ENCODE data around the gene CEP83.

CEP83 gene

GRCh38 chr12:94269316-94269999, 190.2 kb downstream of the CEP83 start:
- DNase-seq (ENCODE audit: low read depth): no peak

- no peak for DNase-seq (ENCODE audit: low read depth)
Measured at GRCh38 chr12:94267921-94268471, 191.7 kb downstream of the CEP83 start.

DNA sequence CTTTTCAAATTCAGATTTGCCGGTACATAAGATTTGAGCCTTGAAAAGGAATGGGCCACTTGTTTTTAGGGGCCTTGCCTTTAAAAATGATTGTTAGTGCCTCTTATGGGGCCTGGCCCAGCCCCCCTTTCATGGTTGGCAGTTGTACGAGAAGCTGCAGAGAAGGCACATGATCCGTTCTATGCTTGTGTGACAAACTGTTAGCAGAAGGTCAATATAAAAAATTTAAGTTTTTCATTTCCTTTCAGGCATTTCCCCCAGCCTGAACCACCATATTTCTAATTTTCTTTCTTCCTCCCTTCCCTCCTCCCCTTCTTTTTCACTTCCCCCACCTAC, 192.2 kb downstream of the CEP83 start:
- no peak for DNase-seq (ENCODE audit: low read depth)

DNA sequence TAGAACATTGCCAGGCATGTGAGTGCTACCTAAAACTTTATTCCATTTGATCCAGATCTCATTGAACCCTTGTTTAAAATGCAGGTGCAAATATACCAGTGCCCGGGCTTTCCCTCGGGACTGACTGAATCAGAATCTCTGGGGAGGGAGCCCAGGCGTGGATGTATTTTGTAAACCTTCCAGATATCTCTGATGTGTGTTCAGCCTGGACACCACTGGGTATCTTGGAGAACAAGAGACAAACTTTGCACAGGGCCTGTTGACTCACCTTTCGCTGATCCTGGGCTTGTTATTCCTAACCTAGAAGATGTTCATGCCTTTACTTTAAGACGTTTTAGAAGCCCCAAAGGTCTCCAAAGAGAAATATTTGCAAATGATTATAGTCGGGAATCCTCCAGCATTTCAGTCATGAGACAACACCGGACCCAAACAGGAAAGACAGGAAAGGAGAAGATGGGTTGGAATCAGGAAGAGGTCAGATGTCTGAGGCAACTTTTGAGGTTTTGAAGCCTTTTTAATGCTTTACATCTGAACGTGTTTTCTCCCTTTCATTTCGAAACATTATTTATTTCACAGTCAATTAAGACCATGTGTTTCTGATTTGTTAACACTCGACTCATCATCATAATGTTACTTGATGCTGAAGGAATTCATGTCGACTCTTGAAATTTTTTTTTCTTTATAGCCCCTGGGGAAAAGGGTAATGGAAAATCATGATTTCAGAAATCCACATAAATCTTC, 192.7 kb downstream of the CEP83 start:
- no peak for DNase-seq (ENCODE audit: low read depth)

DNA sequence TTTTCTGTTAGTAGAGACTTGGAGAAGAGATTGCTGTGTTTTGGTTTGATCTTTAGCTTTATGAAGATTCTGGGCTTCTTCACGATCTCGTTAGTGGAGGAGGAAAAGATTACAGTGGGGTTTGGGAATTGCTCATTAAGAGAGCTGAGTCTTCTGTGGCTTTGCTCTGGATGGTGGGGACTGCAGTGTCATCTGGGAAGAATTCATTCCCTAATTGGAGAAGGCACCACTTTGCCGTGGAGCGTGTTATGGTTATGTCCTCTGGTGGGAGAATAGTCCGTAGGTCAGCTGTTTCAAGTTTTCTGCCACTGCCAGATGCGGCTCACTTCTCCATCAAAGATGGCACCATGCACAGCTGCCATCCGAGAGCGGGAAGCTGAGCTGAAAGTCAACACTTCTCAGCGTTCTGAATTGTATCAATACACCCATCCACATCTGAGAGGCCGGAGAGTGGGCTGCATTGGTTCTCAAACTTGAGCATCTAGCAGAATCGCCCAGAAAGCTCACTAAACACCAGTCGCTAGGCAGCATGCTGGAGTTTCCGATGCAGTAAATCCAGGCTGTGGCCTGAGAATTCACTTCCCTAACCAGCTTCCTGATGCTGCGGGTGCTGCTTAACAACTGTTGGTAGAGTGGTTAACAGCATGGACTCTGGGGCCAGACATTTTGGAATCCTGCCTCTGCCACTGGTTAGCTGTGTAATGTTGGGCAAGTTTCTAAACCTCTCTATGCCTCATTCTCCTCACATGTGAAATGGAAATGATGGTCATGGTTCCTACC, 193.5 kb downstream of the CEP83 start:
- DNase-seq (ENCODE audit: low read depth): no peak

DNA sequence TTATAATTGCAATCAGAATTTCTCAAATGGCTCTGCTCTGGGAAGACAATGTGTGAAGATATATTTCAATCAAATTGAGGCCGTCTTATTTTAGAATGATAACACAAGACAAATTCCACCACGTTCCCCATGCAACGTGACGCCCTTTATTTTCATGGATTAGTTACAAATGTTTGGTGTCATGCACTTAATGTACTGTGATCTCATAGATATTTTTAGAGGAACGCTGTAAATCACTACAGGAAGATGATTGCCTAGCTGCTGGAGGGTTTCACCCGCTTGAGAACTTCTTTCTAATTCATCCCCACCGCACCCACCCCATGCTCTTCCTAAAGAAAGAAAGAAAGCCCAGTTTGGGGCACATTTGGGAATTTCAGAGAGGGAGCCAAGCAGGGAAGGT, 194.1 kb downstream of the CEP83 start:
- DNase-seq (ENCODE audit: low read depth): no peak

DNA sequence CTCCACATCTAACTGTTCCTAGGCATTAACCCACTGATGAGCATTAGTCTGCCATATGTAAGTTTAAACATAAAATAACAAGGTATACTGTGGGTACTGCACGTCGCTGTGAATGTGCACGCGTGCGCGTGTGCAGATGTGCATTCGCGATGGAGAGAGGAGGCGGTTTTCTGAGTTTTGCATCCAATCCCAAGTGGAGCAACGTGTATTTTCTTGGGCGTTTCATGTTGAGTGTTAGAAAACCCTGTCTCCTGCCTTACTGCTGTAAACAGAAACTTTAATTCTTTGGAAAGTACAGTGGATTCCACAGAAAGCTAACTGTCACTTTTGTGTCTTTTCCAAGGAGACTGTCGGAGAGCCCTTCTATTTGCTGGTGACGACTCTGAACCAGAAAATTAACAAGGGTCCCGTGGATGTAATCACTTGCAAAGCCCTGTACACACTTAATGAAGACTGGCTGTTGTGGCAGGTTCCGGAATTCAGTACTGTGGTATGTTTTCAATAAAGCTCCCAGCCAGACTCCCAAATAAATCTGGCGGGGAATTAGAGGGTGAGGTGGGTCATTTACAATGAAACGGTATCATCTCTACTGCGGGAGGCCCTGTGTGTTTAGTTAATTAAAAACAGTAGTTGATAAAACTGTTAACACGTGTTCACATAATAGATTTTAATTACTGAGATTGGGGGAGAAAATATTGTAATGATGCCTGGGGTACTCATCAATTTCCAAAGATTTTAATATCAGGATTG, 194.8 kb downstream of the CEP83 start:
- DNase-seq (ENCODE audit: low read depth): no peak

GRCh38 chr12:94263905-94264561, 195.6 kb downstream of the CEP83 start:
- no peak for DNase-seq (ENCODE audit: low read depth)

DNA sequence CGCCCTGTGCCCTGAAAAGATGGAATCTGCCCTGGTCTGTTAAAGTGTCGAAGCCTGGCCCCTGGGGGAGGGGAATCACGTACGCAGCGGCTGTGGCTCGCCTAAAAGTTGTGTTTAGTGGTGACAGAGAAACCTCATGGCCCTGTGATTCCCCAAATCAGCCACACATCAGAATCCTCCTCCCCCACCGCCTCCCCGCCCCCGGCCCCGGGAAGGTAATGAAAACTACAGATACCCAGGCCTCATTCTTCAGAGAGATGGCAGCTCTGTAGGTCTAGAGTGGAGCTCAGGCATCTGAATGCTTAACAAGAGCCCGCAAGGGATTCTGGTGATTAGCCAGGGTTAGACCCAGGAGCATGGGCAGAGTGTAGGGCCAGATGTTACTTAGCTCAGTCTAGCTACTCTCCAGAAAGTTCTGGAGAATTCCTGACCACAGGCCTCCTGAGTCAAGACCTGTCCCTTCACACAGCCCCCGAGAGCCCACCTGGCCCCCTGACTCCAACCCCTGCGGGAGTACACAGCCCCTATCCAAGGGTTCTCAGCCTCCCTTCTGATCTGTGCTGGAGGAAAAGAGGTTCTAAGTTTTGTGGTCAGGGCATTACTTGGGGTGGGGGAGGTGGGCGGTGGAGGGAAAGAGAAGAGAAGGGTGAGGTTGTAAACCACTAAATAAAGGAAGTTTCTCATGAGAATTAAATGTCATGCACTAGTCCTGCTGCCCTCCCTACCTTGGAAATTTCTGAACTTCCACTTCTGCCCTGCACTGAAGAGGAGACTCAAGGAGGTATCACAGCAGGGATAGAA, 196.5 kb downstream of the CEP83 start:
- peak; percentile 21 for DNase-seq (ENCODE audit: low read depth)

- peak; percentile 30 for DNase-seq (ENCODE audit: low read depth)
Measured at GRCh38 chr12:94262228-94263010, 197.2 kb downstream of the CEP83 start.

- DNase-seq (ENCODE audit: low read depth): no peak
Measured at GRCh38 chr12:94261786-94262185, 197.9 kb downstream of the CEP83 start.

DNA sequence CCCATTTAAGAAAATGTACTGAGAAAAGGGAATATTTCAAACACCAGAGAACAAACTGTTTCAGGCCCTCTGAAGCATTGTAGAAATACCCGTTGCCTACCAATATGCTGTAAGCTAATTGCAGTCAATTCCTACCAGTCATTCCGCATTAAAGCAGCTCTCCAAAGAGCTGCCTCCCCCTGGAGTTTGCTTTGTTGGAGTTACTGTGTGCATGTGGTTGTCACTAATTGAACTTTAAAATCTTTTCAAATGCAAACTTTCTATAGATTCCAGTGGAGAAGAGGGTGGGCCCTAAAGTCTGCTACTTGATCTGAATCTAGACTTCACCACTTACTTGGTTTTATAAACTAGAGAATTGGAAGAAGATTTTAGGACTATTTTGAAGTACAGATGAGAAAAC, 198.5 kb downstream of the CEP83 start:
- no peak for DNase-seq (ENCODE audit: low read depth)

DNA sequence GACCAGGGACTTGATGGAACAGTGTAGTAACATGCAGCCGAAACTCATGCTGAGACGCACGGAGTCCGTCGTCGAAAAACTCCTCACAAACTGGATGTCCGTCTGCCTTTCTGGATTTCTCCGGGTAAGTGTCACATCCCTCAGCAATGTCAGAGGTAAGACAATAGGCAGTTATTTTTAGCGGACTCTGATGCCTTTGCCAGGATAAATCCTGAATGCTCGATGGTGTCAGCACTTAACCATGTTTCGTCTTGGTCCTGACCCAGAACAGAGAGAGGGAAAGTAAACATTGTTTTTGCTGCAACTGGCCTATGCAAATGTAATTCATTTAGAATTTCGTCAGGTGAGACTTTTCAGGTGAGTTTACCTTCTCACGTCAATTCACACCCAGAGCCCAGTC, 198.9 kb downstream of the CEP83 start:
- DNase-seq (ENCODE audit: low read depth): no peak

- DNase-seq (ENCODE audit: low read depth): no peak
Measured at GRCh38 chr12:94260017-94260416, 199.7 kb downstream of the CEP83 start.

GRCh38 chr12:94258593-94258992, 201.1 kb downstream of the CEP83 start:
- DNase-seq (ENCODE audit: low read depth): no peak
